Endodermal cell (in vitro differentiated cells): ENCODE data around the gene NETO2. TPM values are rescaled to one million over a fixed set of nuclear protein-coding genes. Genes with fewer than 3 reads are reported as not detected.

ENCODE experiments used
- DNase-seq: peaks from one replicate; pipeline ENCODE4 v3.0.0-alpha.2; 2017
- H3K27ac ChIP-seq: 2 replicates; pipeline ENCODE4 v1.5.1; 2013; ENCODE audit warnings: mild to moderate bottlenecking, low read depth, low read length, moderate library complexity
- H3K27me3 ChIP-seq: 2 replicates; pipeline ENCODE4 v1.6.1; 2013; ENCODE audit warnings: mild to moderate bottlenecking, low read length, moderate library complexity; ENCODE audit not compliant: insufficient read depth, control insufficient read depth, poor library complexity, severe bottlenecking
- H3K36me3 ChIP-seq: 2 replicates; pipeline ENCODE4 v1.7.0; 2013; ENCODE audit warnings: mild to moderate bottlenecking, low read length, moderate library complexity; ENCODE audit not compliant: control insufficient read depth, insufficient read depth
- H3K4me1 ChIP-seq: one replicate; pipeline ENCODE4 v1.7.0; 2013; ENCODE audit warnings: low read length; ENCODE audit not compliant: control insufficient read depth, insufficient read depth
- H3K4me3 ChIP-seq: 2 replicates; pipeline ENCODE4 v1.5.1; 2013; ENCODE audit warnings: mild to moderate bottlenecking, low read length, moderate library complexity
- H3K9ac ChIP-seq: 2 replicates; pipeline ENCODE4 v1.6.1; 2013; ENCODE audit warnings: mild to moderate bottlenecking, low read length, moderate library complexity; ENCODE audit not compliant: poor library complexity, severe bottlenecking; ENCODE audit errors: extremely low read depth
- H3K9me3 ChIP-seq: 2 replicates; pipeline ENCODE4 v1.6.1; 2013; ENCODE audit warnings: mild to moderate bottlenecking, low read length, moderate library complexity; ENCODE audit not compliant: control insufficient read depth
- H3K27ac Mint-ChIP-seq: 2 replicates; pipeline ENCODE4 v1.8.0; 2020; ENCODE audit warnings: mixed read lengths
- H3K27me3 Mint-ChIP-seq: 2 replicates; pipeline ENCODE4 v1.8.0; 2021; ENCODE audit warnings: mild to moderate bottlenecking, mixed read lengths; ENCODE audit not compliant: insufficient read depth
- H3K36me3 Mint-ChIP-seq: 2 replicates; pipeline ENCODE4 v1.8.0; 2020; ENCODE audit warnings: low read depth, mixed read lengths
- H3K4me1 Mint-ChIP-seq: 2 replicates; pipeline ENCODE4 v1.8.0; 2020; ENCODE audit warnings: mixed read lengths
- H3K4me3 Mint-ChIP-seq: 2 replicates; pipeline ENCODE4 v1.8.0; 2020; ENCODE audit warnings: mild to moderate bottlenecking, moderate library complexity, mixed read lengths
- H3K9me3 Mint-ChIP-seq: 2 replicates; pipeline ENCODE4 v1.8.0; 2020; ENCODE audit warnings: mild to moderate bottlenecking, mixed read lengths
- WGBS, 2 experiments: methylation state at CpG; one replicate each; pipeline versions ENCODE4 v1.1.5 to v1.1.7; 2013; ENCODE audit warnings: missing lambda C conversion rate in 2 of 2, mixed read lengths in 1 of 2; ENCODE audit not compliant: insufficient coverage in 1 of 2, insufficient read length in 1 of 2; 5-methylcytosine and 5-hydroxymethylcytosine counted together
- total RNA-seq, 2 donors: library from RNA; stranded (reverse); fragmentation: NEBNext Ultra II Directional in 1 of 2; extraction: Animal tissue kit (Norgen Biotek cat#: 25700) in 1 of 2; gene quantifications; 2 replicates in 1 of 2; 3 replicates in 1 of 2; pipeline ENCODE4 v1.2.1, GENCODE V29; 2021
- TF ChIP-seq, protein P1 (sequence below): fragments of 200-600 bp; sonication (generic); conservative IDR thresholded peaks from 2 replicates; pipeline ENCODE4 v1.5.0; 2021; ENCODE audit warnings: antibody characterized with exemption, mild to moderate bottlenecking

NETO2 gene
- total RNA-seq, 2 donors from 2014 or later, result 18.4 to 36.3 TPM

DNA sequence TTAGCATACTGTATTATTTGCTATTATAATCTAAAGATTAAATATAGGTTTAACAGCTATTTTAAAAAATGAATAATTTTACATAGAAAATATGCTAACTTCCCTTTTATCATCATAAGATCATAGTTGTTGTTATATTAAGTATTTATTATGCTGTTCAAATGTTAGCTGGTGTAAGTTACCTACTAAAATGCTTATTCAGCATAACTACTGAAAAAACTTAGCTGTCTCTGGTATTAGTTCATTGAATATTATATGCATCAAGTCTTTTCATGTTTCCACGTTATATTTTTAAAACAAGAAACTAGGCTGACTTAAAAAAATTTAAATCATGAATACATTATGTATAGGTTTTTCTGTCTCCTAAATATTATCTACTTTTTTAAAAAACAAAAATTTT is 62.6 kb downstream of the NETO2 start:
- Mint-ChIP-seq H3K36me3 (peaks cover 26% of the 10 kb centered on the region), H3K27ac (no peak overlapping the region), H3K4me3 (no peak overlapping the region), H3K4me1 (no peaks in the 10 kb centered on the region), H3K9me3 (peaks cover 2% of the 10 kb centered on the region), H3K27me3 (no peaks in the 10 kb centered on the region)
- H3K27ac ChIP-seq, result no peak overlapping the region
- H3K27me3 ChIP-seq, result no peaks in the 10 kb centered on the region
- H3K9me3 ChIP-seq, result no peaks in the 10 kb centered on the region
- no peaks in the 10 kb centered on the region for H3K4me1 ChIP-seq
- H3K9ac ChIP-seq, result no peak overlapping the region
- no peak for DNase-seq
- TF ChIP-seq, protein P1, sequence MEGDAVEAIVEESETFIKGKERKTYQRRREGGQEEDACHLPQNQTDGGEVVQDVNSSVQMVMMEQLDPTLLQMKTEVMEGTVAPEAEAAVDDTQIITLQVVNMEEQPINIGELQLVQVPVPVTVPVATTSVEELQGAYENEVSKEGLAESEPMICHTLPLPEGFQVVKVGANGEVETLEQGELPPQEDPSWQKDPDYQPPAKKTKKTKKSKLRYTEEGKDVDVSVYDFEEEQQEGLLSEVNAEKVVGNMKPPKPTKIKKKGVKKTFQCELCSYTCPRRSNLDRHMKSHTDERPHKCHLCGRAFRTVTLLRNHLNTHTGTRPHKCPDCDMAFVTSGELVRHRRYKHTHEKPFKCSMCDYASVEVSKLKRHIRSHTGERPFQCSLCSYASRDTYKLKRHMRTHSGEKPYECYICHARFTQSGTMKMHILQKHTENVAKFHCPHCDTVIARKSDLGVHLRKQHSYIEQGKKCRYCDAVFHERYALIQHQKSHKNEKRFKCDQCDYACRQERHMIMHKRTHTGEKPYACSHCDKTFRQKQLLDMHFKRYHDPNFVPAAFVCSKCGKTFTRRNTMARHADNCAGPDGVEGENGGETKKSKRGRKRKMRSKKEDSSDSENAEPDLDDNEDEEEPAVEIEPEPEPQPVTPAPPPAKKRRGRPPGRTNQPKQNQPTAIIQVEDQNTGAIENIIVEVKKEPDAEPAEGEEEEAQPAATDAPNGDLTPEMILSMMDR, result no peak
- H3K4me3 ChIP-seq, result no peak overlapping the region
- no CpG with 5 or more reads among the region's 1 CpG for WGBS, 2 experiments
- peaks cover 39% of the 10 kb centered on the region for H3K36me3 ChIP-seq

DNA sequence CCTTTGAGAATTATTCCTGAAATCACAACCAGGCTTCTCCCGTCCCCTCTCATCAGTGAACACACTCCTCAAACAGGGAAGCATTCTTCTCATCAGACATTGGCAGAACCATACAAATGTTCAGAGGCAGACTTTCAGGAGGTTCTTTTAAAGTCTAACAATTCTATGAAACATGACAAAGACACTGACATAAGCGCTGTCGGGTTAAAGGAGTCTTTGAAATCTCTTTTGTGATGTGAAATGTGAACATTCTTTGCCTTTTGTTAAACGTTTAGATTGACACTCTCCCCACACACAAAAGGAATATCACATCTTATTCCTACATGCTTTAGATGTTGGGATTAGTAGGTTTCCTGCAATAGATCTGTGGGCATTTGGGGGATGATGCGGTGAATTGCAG is 63.9 kb downstream of the NETO2 start:
- no peak overlapping the region for H3K27ac Mint-ChIP-seq
- H3K36me3 ChIP-seq, result peaks cover 27% of the 10 kb centered on the region
- H3K27me3 Mint-ChIP-seq, result no peaks in the 10 kb centered on the region
- no peaks in the 10 kb centered on the region for H3K4me1 ChIP-seq
- peak overlapping the region; percentile 73 for H3K27ac ChIP-seq
- H3K9me3 Mint-ChIP-seq, result no peaks in the 10 kb centered on the region
- no peaks in the 10 kb centered on the region for H3K27me3 ChIP-seq
- H3K4me1 Mint-ChIP-seq, result no peaks in the 10 kb centered on the region
- TF ChIP-seq, protein P1, result no peak
- no peak overlapping the region for H3K4me3 ChIP-seq
- no peaks in the 10 kb centered on the region for H3K9me3 ChIP-seq
- no peak overlapping the region for H3K4me3 Mint-ChIP-seq
- 80 to 83% methylated on average over 1 to 4 of the region's 5 CpGs for WGBS, 2 experiments
- no peak overlapping the region for H3K9ac ChIP-seq
- DNase-seq, result no peak
- peaks cover 18% of the 10 kb centered on the region for H3K36me3 Mint-ChIP-seq

DNA sequence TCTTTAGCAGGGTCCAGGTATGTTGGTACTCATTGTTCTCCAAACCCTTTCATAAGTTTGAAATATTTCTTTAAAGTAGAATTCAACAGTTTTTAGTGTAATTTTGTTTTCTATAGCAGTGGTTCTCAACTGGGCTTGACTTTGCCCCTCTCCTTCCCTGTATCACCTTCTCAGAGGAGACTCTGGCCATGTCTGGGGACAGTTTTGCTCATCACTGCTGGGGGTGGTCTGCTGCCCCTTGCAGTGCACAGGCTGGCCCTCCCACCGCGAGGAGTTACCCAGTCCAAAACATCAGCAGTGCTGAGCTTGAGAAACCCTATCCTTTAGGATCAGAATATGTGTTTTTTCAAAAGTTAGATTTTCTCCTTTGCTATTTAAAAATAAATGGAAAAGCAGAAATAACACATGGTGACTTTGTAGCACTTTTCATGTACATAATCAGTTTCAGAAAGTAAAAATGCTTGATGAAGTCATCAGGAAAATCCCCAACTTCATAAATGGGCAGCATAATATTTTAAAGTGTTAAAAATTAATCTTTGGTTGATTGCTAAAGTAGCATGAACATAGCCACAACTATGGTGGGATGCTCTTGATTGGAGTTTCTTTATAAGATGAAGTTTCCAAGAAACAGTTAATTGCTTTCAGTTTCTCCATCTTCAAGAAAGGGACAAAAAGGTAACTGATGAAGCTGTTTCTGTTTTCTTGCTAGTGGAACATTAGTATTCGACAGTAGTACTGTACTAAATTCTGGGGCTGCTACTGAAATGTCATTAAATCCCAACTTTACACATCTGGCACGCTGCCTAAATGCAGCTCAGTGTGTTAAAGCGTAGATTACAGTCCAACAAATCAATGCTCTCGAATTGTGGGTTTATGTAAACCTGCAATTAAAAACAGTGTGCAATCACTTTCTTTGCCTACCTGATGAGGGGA is 70.3 kb downstream of the NETO2 start:
- no peaks in the 10 kb centered on the region for H3K4me1 ChIP-seq

More for the DNA sequence above, 70.3 kb downstream of the NETO2 start:
- Mint-ChIP-seq H3K4me1 (no peaks in the 10 kb centered on the region), H3K27ac (no peak overlapping the region), H3K9me3 (no peaks in the 10 kb centered on the region), H3K36me3 (no peaks in the 10 kb centered on the region), H3K27me3 (peaks cover 2% of the 10 kb centered on the region), H3K4me3 (no peak overlapping the region)
- no peak for DNase-seq
- Histone ChIP-seq H3K9me3 (no peaks in the 10 kb centered on the region), H3K4me3 (no peak overlapping the region), H3K9ac (no peak overlapping the region), H3K36me3 (no peaks in the 10 kb centered on the region), H3K27me3 (no peaks in the 10 kb centered on the region), H3K27ac (no peak overlapping the region)
- 89 to 92% methylated on average over 6 of the region's 6 CpGs for WGBS, 2 experiments
- TF ChIP-seq, protein P1, result no peak
